MCF 10A (cell line): ENCODE measurements around the gene SELL. TPM values are rescaled to one million over a fixed set of nuclear protein-coding genes. Genes with fewer than 3 reads are reported as not detected.

ENCODE experiments used
- Bru-seq: library from RNA; stranded (reverse); fragments of 400-500 nt; gene quantifications from one replicate; lab custom pipeline; 2021; lab: Mats Ljungman, UMichigan
- BruChase-seq, 2 experiments: library from RNA; stranded (reverse); fragments of 400-500 nt; gene quantifications; one replicate each; lab custom pipeline; 2021; lab: Mats Ljungman, UMichigan
- BruUV-seq: library from RNA; stranded (reverse); fragments of 400-500 nt; replicated peaks from 2 replicates; lab custom pipeline; 2021; lab: Mats Ljungman, UMichigan
- CTCF ChIA-PET: fragments of 300-600 bp; sonication (Branson Sonifier 250); formaldehyde crosslinking; extraction: SDS; loops from one replicate; lab custom pipeline; 2021; ENCODE audit warnings: antibody characterized with exemption, inconsistent platforms; lab: Yijun Ruan, JAX
- POLR2A ChIA-PET: fragments of 300-600, 350-650 bp; sonication (Branson Sonifier 250); formaldehyde crosslinking; extraction: SDS; loops from one replicate; lab custom pipeline; 2020; ENCODE audit warnings: antibody characterized with exemption, inconsistent platforms; lab: Yijun Ruan, JAX
- DNase-seq: peaks from one replicate; pipeline ENCODE4 v3.0.0-alpha.2; 2018; ENCODE audit not compliant: unreplicated experiment
- H3K27ac Mint-ChIP-seq: one replicate; pipeline ENCODE4 v1.8.0; 2022; ENCODE audit warnings: mild to moderate bottlenecking, low read depth, mixed read lengths; ENCODE audit not compliant: unreplicated experiment
- H3K27me3 Mint-ChIP-seq: one replicate; pipeline ENCODE4 v1.8.0; 2022; ENCODE audit warnings: mixed read lengths; ENCODE audit not compliant: insufficient read depth, unreplicated experiment
- H3K36me3 Mint-ChIP-seq: one replicate; pipeline ENCODE4 v1.8.0; 2022; ENCODE audit warnings: mild to moderate bottlenecking, moderate library complexity, mixed read lengths; ENCODE audit not compliant: insufficient read depth, unreplicated experiment
- H3K4me1 Mint-ChIP-seq: one replicate; pipeline ENCODE4 v1.8.0; 2022; ENCODE audit warnings: mixed read lengths; ENCODE audit not compliant: insufficient read depth, unreplicated experiment
- H3K4me3 Mint-ChIP-seq: one replicate; pipeline ENCODE4 v1.8.0; 2022; ENCODE audit warnings: mild to moderate bottlenecking, moderate library complexity, mixed read lengths; ENCODE audit not compliant: unreplicated experiment
- H3K9me3 Mint-ChIP-seq: one replicate; pipeline ENCODE4 v1.8.0; 2022; ENCODE audit warnings: mixed read lengths; ENCODE audit not compliant: unreplicated experiment
- intact Hi-C: fragments of 100-400 bp; cut with micrococcal nuclease; formaldehyde crosslinking; loops from 2 replicates; pipeline ENCODE4 v1.14.1; 2022
- long read RNA-seq: library from polyadenylated mRNA; stranded (forward); transcript quantifications from one replicate; pipeline ENCODE4 v2.0.0, GENCODE V29; 2022
- total RNA-seq: library from RNA; stranded (reverse); gene quantifications from 2 replicates; pipeline ENCODE4 v1.2.3, GENCODE V29; 2022
- TF ChIP-seq, protein P1 (sequence below): fragments of 200-600 bp; IDR thresholded peaks from one replicate; pipeline ENCODE4 v1.8.0; 2022; ENCODE audit warnings: antibody characterized with exemption, mild to moderate bottlenecking; ENCODE audit not compliant: unreplicated experiment

The SELL gene
- total RNA-seq = not detected in 2 replicates
- Bru-seq, nascent RNA = percentile 5 among the genes with signal in this experiment
- BruChase-seq, experiment 1, labeled RNA remaining after a 6-hour chase = not detected
- not detected for BruChase-seq, experiment 2, labeled RNA remaining after a 2-hour chase
- long read RNA-seq = 0 reads

DNA sequence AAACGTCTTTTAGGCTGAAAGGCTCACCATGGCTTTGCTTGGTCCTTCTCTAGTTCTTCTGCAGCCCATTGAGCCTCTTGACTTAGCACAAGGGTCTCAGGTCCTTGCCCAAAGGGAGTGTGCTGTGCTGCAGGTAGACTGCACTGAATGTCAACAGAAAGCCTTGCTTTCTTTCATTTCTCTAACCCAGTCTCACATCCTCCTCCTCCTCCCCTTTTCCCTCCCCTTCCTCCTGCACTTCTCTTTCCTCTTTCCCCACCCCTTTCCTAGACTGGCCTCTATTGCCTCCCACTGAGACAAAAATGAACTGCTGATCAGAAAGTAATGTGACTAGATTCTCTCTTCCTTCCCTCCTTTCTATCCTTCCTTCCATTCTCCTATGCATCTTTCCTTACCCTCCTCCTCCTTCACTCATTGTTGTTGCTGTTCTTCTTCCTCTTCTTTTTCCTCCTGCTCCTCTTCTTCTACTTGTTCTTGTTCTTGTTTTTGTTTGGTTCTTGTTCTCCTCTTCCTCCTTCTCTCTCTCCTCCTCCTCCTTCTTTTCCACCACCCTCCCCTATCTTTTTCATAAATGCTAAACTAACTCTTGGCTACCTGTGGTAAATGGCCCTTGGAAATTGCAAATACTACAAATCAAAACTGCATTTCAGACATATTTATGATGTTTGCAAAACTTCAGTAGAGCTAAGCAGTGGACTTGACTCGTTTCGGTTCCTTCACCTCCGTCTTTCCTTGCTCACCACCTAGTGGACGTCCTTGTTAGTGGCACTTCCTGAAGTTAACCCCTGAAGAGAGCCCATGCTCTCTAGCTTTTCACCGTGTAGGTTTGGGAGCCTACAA, at the start of gene SELL:
TSS of gene SELL (minus strand) at position 152 of the 840 bp plus-strand sequence. CDS start at position 30, 122 bp downstream.
- intact Hi-C loops = loop anchor here (1.0 kb wide), 2 partner anchors 110 to 161 kb away; no protein-coding TSS in a partner anchor
- ChIA-PET CTCF (interaction anchor here (0.5 to 5.2 kb wide), 59 partner anchors 10 to 1946 kb away, joined by 3 to 153 read pairs (median 4); partner anchors contain the start of genes BLZF1, F5, METTL18 and SELP), POLR2A (interaction anchor here (0.6 to 1.7 kb wide), 3 partner anchors 97 to 1346 kb away, joined by 3 to 8 read pairs (median 3); partner anchors contain the start of gene F5)
- H3K27me3 Mint-ChIP-seq = peaks cover 27% of the 10 kb centered on the region
- TF ChIP-seq, protein P1, sequence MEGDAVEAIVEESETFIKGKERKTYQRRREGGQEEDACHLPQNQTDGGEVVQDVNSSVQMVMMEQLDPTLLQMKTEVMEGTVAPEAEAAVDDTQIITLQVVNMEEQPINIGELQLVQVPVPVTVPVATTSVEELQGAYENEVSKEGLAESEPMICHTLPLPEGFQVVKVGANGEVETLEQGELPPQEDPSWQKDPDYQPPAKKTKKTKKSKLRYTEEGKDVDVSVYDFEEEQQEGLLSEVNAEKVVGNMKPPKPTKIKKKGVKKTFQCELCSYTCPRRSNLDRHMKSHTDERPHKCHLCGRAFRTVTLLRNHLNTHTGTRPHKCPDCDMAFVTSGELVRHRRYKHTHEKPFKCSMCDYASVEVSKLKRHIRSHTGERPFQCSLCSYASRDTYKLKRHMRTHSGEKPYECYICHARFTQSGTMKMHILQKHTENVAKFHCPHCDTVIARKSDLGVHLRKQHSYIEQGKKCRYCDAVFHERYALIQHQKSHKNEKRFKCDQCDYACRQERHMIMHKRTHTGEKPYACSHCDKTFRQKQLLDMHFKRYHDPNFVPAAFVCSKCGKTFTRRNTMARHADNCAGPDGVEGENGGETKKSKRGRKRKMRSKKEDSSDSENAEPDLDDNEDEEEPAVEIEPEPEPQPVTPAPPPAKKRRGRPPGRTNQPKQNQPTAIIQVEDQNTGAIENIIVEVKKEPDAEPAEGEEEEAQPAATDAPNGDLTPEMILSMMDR = peak; percentile 85
- H3K9me3 Mint-ChIP-seq = peaks cover 6% of the 10 kb centered on the region
- H3K4me3 Mint-ChIP-seq = peak within 1 kb of the TSS; percentile 58
- peaks cover 7% of the 10 kb centered on the region for H3K4me1 Mint-ChIP-seq
- peak; percentile 90 for DNase-seq
- H3K36me3 Mint-ChIP-seq = no peaks in the 10 kb centered on the region
- BruUV-seq = no TSS peak
- H3K27ac Mint-ChIP-seq = no peak within 1 kb of the TSS

DNA sequence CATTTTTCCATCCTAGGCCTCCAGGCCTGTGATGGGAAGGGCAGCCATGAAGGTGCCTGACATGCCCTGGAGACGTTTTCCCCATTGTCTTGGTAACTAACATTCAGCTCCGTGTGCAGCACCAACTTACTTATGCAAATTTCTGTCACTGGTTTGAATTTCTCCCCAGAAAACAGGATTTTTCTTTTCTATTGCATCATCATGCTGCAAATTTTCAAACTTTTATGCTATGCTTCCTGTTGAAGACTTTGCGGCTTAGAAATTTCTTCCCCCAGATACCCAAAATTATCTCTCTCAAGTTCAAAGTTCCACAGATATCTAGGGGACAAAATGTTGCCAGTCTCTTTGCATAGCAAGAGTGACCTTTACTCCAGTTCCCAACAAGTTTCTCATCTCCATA, 47.6 kb upstream of the SELL start:
- H3K27me3 Mint-ChIP-seq = peaks cover 9% of the 10 kb centered on the region
- no peaks in the 10 kb centered on the region for H3K4me1 Mint-ChIP-seq
- intact Hi-C loops = no loop called here
- H3K36me3 Mint-ChIP-seq = no peaks in the 10 kb centered on the region
- DNase-seq = no peak
- H3K4me3 Mint-ChIP-seq = no peak overlapping the region
- no peaks in the 10 kb centered on the region for H3K9me3 Mint-ChIP-seq
- TF ChIP-seq, protein P1 = no peak
- ChIA-PET CTCF (interaction anchor here (0.9 to 2.3 kb wide), 2 partner anchors 11 to 50 kb away, joined by 3 to 5 read pairs; no protein-coding TSS in a partner anchor), POLR2A (no interaction called here)
- no TSS peak for BruUV-seq
- no peak overlapping the region for H3K27ac Mint-ChIP-seq

DNA sequence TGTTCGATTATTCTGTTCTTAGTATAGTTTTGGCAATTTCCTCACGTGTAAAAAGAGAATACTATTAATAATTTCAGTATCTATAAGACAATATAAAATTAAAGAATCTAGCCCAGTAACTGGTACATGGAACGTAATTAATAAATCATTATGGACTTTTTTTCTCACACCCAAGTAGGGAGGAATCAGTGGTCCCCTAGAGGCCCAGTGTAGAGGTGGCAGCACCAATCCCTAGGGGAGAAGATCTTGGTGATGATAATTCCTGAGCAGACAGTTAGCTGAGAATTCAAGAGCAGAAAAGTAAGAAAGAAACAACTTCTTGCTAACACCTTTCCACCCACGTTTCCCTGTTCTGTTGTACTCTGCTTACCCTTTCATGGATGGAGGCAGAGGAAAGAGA, 42.1 kb upstream of the SELL start:
- Mint-ChIP-seq H3K4me1 (no peaks in the 10 kb centered on the region), H3K4me3 (no peak overlapping the region), H3K9me3 (no peaks in the 10 kb centered on the region), H3K27me3 (peaks cover 15% of the 10 kb centered on the region), H3K36me3 (no peaks in the 10 kb centered on the region), H3K27ac (no peak overlapping the region)
- BruUV-seq = no TSS peak
- TF ChIP-seq, protein P1 = no peak
- POLR2A ChIA-PET = interaction anchor here (0.7 kb wide), 1 partner anchor 99 kb away, joined by 3 read pairs; no protein-coding TSS in a partner anchor
- intact Hi-C loops = no loop called here
- CTCF ChIA-PET = interaction anchor here (1.0 kb wide), 1 partner anchor 13 kb away, joined by 3 read pairs; no protein-coding TSS in a partner anchor
- no peak for DNase-seq

DNA sequence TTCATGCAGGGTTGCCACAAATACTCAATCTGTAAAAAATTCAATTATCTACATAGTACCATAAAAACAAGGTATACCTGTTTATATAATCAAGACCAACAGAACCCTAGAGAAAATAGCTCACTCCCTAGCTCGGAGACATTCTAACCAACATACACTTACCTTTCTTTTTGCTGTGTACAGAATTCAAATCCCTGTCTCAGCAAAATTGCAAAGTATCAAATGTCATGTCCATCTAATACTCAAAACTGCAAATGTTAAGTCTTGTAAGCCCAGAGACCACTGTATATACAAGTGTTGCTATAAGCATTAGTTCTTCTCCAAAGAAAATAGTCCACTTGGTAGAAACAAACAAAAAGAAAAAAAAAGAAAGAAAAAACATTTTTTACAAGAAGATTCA, 38.6 kb upstream of the SELL start:
- ChIA-PET CTCF (interaction anchor here (1.1 kb wide), 1 partner anchor 45 kb away, joined by 4 read pairs; the partner anchor contains the start of gene METTL18), POLR2A (no interaction called here)
- peaks cover 5% of the 10 kb centered on the region for H3K4me1 Mint-ChIP-seq
- intact Hi-C loops = no loop called here
- BruUV-seq = no TSS peak
- no peak for DNase-seq
- TF ChIP-seq, protein P1 = no peak
- H3K36me3 Mint-ChIP-seq = no peaks in the 10 kb centered on the region
- peaks cover 15% of the 10 kb centered on the region for H3K27me3 Mint-ChIP-seq
- no peak overlapping the region for H3K27ac Mint-ChIP-seq
- no peak overlapping the region for H3K4me3 Mint-ChIP-seq
- no peaks in the 10 kb centered on the region for H3K9me3 Mint-ChIP-seq
